AG09319 (cell line): ENCODE data around the gene SAMD11.

Experiments used
- DNase-seq: peaks from one replicate; pipeline ENCODE4 v3.0.0-alpha.2; 2010; ENCODE audit warnings: low read depth; ENCODE audit errors: extremely low read depth
- CTCF ChIP-seq: IDR thresholded peaks from 2 replicates; pipeline ENCODE4 v1.5.1; 2011; ENCODE audit warnings: low read depth, mild to moderate bottlenecking, inconsistent platforms, low read length, moderate library complexity

SAMD11 gene

DNA sequence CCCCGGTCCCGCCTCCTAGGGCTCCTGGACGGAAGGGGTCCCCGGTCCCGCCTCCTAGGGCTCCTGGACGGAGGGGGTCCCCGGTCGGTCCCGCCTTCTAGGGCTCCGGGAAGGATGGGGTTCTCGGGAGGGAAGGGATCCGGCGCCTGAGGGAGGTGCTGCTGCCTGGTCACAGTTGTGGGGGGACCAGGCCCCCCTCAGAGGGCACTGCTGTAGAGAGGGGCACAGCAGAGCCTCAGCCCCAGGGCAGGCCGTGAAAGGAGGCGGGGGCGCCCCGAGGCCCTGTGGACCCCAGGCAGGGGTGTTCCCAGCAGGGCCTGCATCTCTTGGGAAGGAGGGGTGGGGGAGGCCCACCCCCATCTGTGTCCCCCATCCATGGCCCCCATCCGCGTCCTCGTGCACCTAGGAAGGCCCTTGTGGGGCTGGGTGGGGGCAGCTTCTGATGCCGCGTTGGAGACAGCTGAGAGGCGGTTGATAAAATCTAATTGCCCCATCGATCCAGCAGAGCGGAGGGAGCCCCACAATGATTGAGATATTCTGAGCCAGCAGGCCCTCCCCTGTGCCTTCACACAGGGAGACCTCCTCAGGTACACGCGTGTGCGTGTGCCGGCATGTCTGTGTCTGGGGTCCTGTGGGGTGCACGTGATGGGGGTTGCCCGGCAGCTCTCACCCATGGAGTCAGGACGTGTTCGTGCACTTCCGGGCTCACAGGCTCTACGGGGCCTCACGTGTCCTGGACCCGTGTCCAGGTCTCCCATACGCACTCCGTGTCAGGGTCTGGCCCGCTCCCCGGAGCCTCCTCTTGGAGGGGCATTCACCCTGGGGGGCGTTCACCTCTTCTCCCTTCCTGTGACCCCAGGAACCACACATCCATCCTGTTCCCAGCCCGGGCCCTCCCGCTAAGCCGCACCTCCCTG is 12.9 kb downstream of the SAMD11 start:
- DNase-seq: no peak
- no peak for TF ChIP-seq CTCF

DNA sequence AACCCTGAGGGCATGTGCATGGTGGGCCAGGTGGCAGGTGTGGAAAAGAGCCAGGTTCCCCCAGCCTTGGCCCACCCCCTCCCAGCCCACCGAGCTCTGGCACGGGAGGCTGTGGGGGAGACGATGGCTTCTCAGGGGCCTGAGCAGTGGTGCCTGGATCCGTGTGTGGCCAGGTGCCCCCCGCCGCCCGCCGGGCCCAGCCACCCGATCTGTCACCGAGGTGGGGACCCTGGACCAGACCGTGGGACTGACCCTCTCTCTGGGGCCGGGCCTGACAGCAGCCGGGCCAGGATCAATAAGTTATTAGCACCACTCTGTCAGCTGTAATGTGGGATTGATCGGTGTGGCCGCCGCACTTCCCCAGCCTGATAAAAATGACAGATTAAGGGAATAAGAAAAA is 13.8 kb downstream of the SAMD11 start:
- no peak for DNase-seq
- TF ChIP-seq CTCF: no peak

DNA sequence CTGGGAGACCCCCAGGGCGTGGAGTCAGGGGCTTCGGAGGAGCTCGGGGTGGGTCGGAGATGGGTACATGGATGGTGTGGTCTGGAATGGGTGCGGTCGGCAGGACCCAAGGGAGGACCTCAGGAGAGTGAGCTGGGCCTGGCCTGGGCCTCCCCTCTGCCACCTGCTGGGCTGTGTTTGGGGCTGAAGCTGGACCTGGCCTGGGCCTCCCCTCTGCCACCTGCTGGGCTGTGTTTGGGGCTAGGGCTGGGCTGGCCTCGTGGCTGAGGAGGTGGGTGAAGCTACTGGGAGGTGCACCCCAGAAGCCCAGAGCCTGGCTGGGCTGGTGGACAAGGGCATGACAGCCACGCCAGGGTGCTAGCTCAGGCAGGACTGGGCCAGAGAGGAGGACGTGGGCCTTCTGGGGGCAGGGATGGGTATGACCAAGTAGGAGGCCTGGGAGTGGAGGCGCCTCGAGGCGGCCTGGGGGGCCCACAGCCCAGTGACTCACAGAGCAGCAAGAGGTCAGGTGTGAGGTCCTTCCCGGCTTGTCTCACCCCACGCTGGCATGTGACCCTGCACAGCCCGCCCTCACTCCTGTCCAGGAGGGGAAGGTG is 14.5 kb downstream of the SAMD11 start:
- TF ChIP-seq CTCF: peak; percentile 56
- DNase-seq: no peak

GRCh38 chr1:938711-939489 is 15.2 kb downstream of the SAMD11 start:
- TF ChIP-seq CTCF: no peak
- no peak for DNase-seq

GRCh38 chr1:939511-940106 is 15.9 kb downstream of the SAMD11 start:
- no peak for TF ChIP-seq CTCF
- DNase-seq: no peak

GRCh38 chr1:940107-941014 is 16.6 kb downstream of the SAMD11 start:
- peak; percentile 47 for DNase-seq
- TF ChIP-seq CTCF: no peak
